NCI-H2196 (cell line): ENCODE data around the gene PTPRU.

Experiments used
- DNase-seq: peaks from one replicate; lab custom pipeline; 2025; ENCODE audit not compliant: unreplicated experiment; lab: John Stamatoyannopoulos, UW

PTPRU gene

DNA sequence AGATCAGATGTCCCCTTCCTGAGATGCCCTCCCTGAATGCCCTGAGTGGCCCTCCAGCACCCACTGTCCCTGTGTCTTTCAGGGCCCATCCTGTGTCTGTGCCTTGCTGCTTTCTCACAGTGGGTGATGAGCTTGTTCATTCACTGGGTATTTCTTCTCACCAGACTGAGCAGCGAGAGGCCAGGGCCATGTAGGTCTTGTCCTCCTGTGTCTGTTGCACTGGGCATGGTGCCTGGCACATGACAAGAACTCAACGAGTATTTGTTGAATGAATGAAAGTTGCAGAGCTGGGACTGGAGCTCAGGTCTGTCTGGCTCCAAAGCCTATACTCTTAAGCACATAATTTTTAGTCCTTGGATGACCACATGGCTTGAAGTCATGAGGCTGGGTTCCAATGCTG, 93.8 kb downstream of the PTPRU start:
- DNase-seq: no peak

DNA sequence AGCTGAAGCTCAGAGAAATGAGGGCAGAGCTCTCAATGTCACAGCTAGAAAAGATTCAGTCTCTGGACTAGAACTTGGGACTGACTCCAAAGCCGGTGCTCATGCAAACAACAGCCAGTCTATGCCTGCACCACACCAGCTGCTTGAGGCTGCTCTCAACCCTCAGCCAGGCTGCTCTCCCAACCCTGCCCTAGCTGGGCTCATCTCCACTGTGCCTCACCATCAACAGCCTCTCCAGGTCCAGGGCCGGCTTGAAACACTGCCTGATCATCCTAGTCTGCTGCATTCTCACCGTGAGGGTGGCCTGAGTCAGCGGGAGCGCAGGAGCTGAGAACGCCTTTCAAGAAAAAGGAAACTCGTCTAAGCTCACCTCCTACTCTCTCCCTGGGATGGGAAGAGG, 94.5 kb downstream of the PTPRU start:
- no peak for DNase-seq

DNA sequence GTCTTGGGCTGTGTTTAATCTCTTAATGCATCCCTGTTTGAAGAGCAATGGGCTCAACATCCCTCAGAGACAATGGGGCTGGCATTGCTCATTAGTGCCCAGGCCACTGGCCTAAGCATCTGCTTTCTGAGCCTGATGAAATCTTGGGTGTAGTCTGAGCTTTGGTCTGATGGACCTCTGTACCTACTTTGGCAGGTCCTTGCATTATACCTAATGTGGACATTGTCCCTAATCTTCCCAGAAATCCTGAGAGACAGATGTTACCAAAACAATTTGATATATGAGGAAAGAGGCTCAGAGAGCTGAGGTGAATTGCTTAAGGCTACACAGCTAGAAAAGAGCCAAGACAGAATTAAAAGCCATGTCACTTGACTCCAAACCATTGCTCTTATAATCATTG, 95.0 kb downstream of the PTPRU start:
- DNase-seq: no peak

DNA sequence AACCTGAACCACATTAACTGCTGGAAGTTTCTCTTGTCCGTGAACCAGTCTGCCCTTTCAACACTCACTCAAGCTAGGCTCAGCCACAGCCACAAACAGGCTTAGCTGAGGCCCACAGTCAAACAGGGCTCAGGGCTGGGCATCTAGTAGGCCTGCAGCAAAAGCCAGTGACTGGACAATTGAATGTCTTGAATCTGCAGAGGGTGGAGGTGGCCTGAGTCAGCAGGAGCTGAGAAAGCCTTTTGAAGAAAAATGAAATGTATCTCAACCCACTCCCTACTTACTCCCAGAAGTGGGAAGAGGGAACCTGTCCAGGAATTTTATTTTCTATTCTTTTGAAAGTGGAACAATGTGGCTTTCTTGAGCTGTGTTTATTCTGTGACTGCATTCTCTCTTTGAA, 95.4 kb downstream of the PTPRU start:
- no peak for DNase-seq

DNA sequence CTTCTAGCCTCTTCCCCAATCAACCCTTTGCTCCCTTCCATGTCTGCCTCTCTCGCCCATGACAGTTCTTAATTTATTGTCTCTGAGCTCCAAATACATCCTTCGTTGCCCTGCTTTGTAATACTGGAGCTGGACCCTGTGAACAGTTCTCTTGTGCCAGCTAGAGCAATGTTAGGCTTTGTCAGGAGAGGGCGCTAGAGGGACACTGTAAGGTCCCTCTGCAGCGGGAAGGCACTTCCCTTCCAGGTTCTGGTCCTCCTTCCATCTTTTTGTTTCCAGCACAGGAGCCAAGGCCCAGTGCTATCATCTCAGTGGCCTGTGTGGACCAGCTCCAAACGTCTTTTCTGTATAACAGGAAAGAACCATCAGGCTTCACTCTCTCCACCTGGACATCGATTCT, 95.9 kb downstream of the PTPRU start:
- DNase-seq: peak; percentile 50

DNA sequence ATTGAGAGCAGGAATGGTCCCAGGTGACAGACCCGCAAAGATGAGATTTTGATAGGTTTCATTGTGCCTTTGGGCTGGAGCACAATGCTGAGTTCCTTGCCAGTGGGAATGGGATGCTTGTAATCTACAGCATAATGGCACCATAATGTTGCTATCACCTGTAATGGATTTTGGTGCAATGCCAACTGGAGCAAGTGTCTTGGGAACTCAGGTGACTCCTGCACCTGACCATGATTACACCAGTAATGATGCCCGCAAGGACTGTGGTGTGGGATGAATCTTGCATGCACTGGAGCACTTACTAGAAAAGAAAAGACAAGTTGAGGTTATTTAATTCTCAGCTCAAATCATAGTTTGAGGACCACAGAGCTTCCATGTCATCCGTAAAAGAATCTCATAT, 96.7 kb downstream of the PTPRU start:
- no peak for DNase-seq

DNA sequence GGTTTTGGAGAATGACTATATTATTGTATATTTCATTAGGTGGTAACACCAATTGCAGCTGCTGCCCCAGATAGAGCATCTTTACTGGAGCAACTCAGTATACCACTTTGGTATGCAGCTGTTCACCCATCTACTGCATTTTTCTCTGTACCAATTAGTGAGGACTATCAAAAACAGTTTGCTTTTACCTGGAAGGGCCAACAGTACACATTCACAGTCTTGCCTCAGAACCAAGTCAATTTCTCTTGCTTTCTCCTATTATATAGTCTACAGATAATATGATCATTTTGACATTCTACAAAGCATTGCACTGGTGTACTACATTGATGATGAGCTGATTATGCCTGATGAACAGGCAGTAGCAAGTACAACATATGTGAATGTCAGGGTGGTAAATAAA, 99.3 kb downstream of the PTPRU start:
- DNase-seq: no peak

DNA sequence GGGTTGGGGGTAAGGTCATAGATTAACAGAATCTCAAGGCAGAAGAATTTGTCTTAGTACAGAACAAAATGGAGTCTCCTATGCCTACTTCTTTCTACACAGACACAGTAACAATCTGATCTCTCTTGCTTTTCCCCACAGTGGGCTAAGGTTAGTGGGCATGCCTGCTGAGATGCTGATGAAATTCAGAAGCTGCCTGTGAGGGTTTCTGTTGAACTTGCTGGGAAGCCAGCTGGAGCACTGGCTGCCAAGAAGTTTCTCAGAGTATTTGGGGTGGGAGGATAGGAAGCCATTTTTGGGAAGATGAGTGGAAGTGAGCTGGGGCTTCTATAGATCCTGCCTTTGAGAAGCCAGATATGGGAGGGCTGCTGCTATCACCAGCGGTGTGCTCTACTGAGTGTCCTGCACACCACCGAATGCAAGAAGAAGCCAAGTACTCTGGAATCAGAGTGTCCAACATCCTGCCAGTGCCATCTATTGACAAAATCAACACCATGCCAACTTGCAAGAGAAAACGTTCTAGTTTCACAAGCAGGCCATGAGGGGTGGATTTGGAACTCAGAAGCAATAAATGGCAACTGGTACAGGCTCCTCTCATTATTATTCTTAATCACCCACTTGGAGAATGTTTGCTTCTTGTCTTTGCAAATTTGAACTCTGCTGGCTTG, 102.7 kb downstream of the PTPRU start:
- no peak for DNase-seq

DNA sequence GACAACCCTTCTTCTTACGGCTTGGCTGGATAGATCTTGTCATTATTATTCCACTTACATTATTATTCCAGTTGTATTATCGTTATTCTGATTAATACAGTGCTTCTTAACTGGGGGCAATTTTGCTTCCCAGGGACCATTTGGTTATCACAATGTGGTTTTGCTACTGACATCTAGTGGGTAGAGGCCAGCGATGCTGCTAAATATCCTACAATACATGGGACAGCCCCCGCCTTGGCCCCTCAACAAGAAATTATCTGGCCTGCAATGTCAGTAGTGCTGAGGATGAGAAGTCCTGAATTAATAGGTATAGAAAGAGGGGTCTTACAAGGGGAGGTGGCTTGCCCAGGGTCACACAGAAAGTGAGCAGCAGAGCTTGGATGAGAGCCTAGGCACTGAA, 105.6 kb downstream of the PTPRU start:
- DNase-seq: no peak

DNA sequence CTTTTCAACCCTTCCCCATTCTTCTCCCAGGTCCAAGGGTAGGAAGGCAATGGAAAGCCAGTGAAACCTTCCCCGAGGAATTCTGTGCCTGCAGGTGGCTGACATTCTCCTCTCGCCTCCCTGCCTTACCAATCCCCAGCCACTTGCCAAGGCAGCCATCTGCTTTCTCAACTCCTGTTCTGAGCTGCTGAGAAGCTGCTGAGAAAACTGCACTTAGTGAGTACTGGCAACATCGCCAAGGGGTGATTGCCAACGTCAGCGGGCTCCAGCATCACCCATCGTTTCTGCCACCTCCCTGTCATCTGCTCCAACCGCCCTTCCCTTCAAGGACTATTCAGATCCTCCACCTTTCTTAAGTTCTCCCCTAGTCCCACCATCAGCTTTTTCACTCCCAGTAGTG, 106.0 kb downstream of the PTPRU start:
- no peak for DNase-seq

DNA sequence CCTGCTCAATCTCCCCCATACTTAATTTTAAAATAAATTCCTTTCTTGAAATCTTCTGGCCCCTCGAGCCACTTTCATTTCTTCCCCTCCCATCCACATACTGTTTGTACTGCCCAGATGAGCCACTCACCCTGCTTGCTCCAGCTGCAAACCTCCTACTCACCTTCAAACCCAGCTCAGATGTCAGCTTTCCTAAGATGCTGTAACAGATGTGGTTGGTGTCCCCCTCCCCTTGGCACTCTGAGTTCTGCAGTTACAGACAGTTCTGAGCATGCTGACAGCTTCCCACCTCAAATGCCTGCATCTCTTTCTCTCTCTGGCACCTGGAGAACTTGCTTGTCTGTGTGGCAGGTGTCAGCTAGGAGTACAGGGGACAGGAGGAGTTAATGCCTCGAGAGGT, 106.7 kb downstream of the PTPRU start:
- no peak for DNase-seq

DNA sequence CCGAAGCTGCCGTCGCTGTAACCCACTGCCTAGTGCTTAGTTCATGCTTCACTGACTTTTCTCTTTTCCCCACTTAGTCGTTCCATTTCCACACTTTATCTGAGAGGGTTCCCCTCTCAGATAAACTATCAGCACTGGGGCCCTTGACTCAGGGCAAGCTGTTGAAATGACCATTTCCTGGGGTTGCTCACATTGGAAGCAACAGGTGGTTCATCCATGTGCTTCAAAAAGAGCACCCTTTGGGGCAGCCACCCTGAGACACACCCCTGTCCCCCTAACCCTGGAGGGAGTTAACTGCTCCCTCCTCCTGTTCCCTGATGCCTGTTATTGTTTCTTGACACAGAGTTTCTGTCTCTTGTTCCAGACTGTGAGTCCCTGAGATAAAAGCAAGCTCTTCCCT, 107.2 kb downstream of the PTPRU start:
- no peak for DNase-seq

DNA sequence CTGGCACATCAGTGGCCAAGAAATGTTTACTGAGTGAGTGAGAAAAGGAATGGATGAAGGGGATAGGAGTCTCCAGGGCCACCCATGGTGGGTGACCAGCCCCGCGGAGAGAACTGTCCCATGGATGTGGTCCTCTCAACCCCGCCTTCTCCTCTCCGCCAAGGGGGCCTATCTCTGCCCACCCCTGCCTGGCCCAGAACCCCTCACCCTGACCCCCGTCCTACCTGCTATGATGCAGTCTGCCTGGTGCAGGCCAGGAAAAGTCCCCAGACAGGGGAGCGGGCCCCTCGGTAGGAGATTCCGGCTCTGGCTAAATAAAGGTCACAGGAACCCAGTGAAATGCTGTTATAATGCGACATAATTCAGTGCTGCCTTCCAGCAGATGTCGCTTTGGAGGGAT, 107.6 kb downstream of the PTPRU start:
- no peak for DNase-seq

DNA sequence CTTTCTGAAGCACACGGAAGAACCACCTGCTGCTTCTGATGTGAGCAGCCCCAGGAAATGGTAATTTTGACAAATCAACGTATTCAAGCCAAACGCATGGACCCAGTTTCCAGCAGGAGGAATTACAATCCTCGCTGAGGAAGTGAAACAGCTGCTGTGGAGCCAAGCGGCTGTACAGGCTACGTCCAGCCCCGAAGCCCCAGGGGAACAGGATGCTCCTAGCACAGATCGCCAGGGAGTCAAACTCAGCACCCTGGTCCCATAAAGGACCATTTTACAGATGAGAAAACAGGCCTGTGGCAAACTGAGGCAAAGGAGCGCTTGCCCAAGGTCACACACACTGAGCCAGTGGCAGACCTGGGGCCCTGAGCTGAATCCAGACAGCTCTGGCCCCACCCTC, 108.0 kb downstream of the PTPRU start:
- DNase-seq: no peak

DNA sequence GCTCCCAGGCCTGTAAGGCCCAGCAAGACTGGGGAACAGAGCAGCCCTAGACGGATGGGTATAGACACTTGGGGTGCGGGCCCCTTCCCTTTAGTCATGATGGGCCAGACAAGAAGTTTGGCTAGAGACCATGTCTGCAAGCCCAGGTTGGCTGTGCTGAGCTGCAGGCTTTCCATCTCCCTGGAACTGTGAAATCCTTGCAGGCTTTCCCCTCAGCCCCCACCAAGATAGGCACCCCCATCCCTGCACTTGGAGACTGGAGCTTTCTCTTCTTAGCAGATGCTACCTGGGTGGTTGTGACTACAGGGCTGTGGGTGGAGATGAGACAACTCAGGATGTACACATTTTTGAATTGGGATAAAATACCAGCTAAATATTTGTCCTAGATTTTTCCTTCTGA, 110.3 kb downstream of the PTPRU start:
- DNase-seq: no peak

DNA sequence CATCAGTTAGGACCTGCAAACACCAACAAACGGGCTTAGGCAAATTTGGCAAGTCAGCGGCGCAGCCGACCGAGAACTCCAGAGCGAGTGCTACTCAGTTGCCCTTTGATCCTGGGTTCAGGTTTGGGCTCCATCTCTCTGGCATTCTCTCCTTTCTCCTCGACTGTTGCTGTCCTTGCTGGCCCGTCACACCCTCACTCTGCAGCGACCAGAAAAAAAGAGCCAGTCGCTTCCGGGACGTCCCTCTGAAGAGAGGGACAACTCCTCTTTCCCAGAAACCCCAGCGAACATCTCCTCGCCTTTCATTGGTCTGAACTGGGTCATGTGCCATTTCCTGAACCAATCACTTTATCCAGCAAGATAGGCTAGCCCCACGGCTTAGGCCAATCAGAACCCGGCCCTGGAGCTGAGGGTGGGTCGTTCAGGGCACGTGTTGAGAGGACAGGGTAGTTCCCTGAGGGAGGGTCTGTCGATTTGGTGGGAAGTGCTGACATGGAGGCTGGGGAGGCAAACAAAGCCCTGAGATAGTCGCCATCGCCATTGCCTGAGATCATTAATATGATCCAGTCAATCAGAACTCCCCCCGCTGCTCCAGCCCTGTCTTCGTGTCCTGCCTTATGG, 113.7 kb downstream of the PTPRU start:
- DNase-seq: no peak

DNA sequence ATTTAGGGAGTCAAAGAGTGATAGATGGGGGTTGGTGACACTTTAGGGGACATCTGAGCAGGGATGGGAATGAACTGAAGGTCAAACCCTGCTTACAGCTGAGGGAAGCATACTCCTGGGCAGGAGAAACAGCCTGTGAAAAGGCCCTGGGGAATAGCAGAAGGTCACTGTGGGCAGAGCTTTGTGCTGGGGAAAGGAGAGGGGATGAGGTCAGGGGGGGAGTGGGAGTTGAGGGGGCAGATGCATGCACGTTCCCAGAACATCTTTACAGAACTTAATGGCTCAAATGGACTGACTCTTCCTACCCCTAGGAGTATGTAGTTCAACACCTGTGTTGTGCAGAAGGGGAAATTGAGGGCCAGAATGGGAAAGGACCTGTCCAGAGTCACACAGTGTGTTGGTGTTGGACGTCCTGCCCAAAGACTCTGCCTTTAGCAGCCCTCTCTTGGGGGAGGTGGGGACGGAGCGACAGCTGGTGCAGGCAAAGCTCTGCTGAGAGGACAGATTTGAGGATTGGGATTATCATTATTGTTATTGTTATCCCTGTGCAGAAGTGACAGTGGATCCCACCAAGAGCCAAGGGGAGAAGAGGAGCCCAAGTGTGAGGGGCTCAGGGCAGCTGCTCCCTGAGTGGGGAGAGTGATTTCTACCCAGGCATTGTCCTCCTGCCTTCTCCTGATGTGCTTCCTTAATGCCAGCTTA, 116.5 kb downstream of the PTPRU start:
- DNase-seq: no peak

DNA sequence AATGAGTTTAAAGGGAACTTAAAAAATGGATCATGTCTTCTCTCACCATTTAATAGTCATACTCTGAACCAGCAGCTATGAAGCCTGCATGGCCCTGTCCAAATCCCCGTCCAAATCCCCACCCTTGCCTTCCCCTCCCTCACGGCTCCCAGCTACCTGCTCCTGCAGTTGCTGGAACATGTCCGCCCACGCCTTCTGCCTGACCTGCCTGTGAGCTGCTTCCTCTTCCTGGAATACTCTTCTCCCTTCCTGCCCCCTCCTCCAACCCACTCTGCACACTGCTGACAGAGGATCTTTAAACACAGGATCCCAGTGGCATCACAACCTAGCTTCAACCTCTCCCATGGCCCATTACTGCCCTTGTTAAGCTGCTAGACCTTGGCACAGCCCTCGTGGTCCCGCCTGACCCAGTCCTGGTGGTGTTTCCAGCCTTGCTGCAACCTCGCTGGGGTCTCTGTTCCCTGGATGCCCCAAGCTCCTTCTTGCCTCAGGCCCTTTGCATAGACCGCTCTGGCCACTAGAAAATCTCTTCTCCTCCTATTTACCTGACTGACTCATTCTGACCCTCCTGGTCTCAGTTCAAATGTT, 118.3 kb downstream of the PTPRU start:
- DNase-seq: no peak

DNA sequence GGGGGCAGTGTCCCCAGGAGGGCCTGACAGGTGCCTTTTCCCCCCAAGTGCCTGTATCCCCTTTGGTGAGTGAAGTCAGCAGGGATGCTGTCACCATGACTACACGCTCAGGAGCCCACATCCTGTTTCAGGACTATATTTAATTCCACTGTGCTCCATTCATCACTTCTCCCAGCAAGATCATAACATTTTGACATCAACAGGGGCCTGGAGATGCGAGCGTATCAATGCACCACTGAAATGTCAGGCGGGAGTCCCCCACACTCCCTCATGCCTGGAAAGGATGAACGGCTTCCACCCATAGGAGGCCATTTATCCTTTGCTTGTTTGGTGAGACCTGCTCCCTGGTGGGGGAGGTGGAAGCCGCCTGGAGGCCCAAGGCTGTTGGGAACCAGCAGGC, 119.1 kb downstream of the PTPRU start:
- no peak for DNase-seq

DNA sequence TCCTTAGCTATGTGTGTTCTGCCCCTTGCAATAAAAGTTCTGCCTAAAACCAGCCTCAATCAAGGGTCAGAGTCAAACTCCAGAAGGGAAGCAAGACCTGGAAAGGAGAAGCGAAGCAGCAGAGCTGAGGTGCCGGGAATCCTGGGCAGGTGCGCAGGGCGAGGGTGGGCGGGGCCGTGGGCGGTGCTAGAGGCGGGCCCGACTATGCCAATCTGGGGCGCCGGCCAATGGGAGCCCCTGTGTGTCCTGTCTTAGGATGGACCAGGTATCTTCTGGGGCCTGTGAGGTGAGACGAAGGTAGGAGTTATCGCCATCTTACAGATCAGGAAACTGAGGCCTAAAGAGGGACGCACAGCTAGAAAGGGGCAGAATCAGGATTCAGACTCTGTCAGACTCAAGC, 120.3 kb downstream of the PTPRU start:
- DNase-seq: peak; percentile 34

DNA sequence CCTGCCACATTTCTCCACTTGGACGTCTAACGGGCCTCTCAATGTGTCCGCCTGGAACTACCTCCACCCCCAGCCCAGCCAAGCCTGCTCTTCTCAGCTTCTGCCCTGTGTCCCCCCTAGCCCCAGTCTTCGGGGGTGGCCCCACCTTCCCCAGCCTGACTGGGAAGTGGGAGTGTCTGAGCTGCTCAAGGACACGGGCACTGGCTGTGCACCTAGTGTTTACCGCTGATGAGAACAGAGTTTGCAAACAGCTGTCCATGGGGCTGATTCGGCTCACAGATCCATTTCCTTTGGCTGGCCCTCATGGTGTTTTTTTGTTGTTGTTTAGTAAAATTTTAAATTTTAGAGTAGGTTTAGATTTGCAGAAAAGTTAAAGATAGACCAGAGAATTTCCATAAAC, 121.1 kb downstream of the PTPRU start:
- no peak for DNase-seq

DNA sequence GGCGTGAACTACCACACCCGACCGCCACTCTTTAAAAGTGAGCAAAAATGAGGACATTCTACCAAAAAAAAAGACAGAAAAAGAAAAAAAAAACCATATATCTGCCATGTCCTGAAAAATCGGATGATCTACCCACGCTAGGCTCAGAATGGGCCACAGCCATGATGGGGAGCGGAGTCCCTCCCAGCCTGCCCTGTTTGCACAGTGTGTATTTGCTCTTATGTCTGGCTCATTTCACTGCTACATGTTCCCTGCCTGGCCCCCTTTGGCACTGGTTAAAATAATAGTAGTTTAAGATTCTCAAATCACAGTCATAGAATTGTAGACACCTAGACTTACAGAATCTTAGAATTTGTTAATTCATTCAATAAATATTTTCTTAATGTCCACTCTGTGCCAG, 121.9 kb downstream of the PTPRU start:
- no peak for DNase-seq
